Small intestine (tissue), 16 donors: ENCODE results near the gene HTR4. TPM values are rescaled to one million over a fixed set of nuclear protein-coding genes. Genes with fewer than 3 reads are reported as not detected.

Experiments used
- DNase-seq, 2 donors: peaks; one replicate each; pipeline versions ENCODE4 v3.0.0 to v3.0.0-alpha.2; 2013
- FAIRE-seq: peaks from 2 replicates; lab custom pipeline; 2012; peaks lifted over from hg19 to GRCh38; lab: Jason Lieb, UNC
- H3K27ac ChIP-seq, 3 donors: one replicate each; pipeline ENCODE4 v1.5.1; 2013; ENCODE audit warnings: low read length in 2 of 3, mild to moderate bottlenecking in 2 of 3, control low read depth in 1 of 3, inconsistent platforms in 1 of 3, low read depth in 1 of 3, moderate library complexity in 1 of 3
- H3K27me3 ChIP-seq, 3 donors: one replicate each; pipeline ENCODE4 v1.6.1; 2013; ENCODE audit warnings: low read length in 3 of 3, inconsistent platforms in 1 of 3; ENCODE audit not compliant: control insufficient read depth in 3 of 3, insufficient read depth in 3 of 3
- H3K36me3 ChIP-seq, 3 donors: one replicate each; pipeline ENCODE4 v1.6.1; 2013; ENCODE audit warnings: low read length in 3 of 3, inconsistent platforms in 1 of 3, low read depth in 1 of 3, mild to moderate bottlenecking in 1 of 3, moderate library complexity in 1 of 3; ENCODE audit not compliant: control insufficient read depth in 3 of 3, insufficient read depth in 2 of 3
- H3K4me1 ChIP-seq, 3 donors: one replicate each; pipeline ENCODE4 v1.6.1; 2013; ENCODE audit warnings: low read length in 2 of 3, inconsistent platforms in 1 of 3, low read depth in 1 of 3, mild to moderate bottlenecking in 1 of 3, moderate library complexity in 1 of 3; ENCODE audit not compliant: control insufficient read depth in 3 of 3, insufficient read depth in 2 of 3
- H3K4me3 ChIP-seq, 3 donors: one replicate each; pipeline ENCODE4 v1.5.1; 2013; ENCODE audit warnings: low read length in 3 of 3, control low read depth in 1 of 3, inconsistent platforms in 1 of 3, low read depth in 1 of 3, mild to moderate bottlenecking in 1 of 3, moderate library complexity in 1 of 3
- H3K9me3 ChIP-seq, 2 donors: one replicate each; pipeline ENCODE4 v1.6.1; 2013; ENCODE audit warnings: low read depth in 1 of 2, low read length in 1 of 2; ENCODE audit not compliant: control insufficient read depth in 2 of 2, insufficient read depth in 1 of 2
- WGBS, 3 donors: extraction: QIAGEN DNeasy Blood & Tissue Kit; methylation state at CpG; one replicate each; pipeline ENCODE4 v1.1.7; 2013; 5-methylcytosine and 5-hydroxymethylcytosine counted together
- long read RNA-seq, 10 donors: transcript quantifications; one replicate each; lab custom pipeline, GENCODE V29; 2026
- polyA plus RNA-seq, 4 donors: library from polyadenylated mRNA; stranded (reverse) in 3 of 4; unstranded in 1 of 4; fragments of 200-250 nt in 3 of 4; fragments of 120-200 nt in 1 of 4; gene quantifications; one replicate each; pipeline versions ENCODE4 v1.2.1 to v1.2.3, GENCODE V29; 2013
- donor health status: healthy with polysubstance abuse.
- donor health status: control.
- donor health status: control.
- donor health status: Bipolar disorder and iron deficiency.
- donor health status: healthy.

The HTR4 gene
- polyA plus RNA-seq, result 1 to 10 TPM; 1.6 to 8.7 (median 4.2) TPM
- long read RNA-seq, donor 1, partial matches to known transcripts, result 0 of 2 reads
- long read RNA-seq, donor 1, other reads (novel, unspliced or antisense), result 0 of 2 reads
- long read RNA-seq, donor 2, result 0 reads
- long read RNA-seq, donor 3, result 0 reads
- long read RNA-seq, donor 4, result 0 reads
- long read RNA-seq, donor 5, result 0 reads
- long read RNA-seq, donor 6, result 0 reads
- long read RNA-seq, donor 7, result 0 reads
- long read RNA-seq, donor 8, result 0 reads
- long read RNA-seq, donor 9, result 0 reads
- long read RNA-seq, donor 10, result 0 reads

- H3K4me1 ChIP-seq, result peaks cover 0 to 6% (median 4%) of the 10 kb centered on the region in 3 donors
- H3K36me3 ChIP-seq, result no peaks in the 10 kb centered on the region
- H3K9me3 ChIP-seq, result no peaks in the 10 kb centered on the region
- H3K27ac ChIP-seq, result peak within 1 kb of the TSS; percentile 12 to 82 (median 70)
- H3K4me3 ChIP-seq, result peak within 1 kb of the TSS; percentile 47 to 93 (median 54)
- WGBS, 3 donors, result 2 to 7% (median 5%) methylated on average over 52 to 72 of the region's 72 CpGs
- FAIRE-seq, result no peak
- peaks cover 0 to 15% (median 9%) of the 10 kb centered on the region in 3 donors for H3K27me3 ChIP-seq
- peak; percentile 55 to 84 for DNase-seq
These were observed at the start of gene HTR4 for GRCh38 chr5:148653836-148654781. Gene HTR4, minus strand, starts transcription at chr5:148654527. Its CDS starts 17,513 bp downstream, at chr5:148637014.

- Histone ChIP-seq H3K9me3 (no peaks in the 10 kb centered on the region), H3K27ac (no peak overlapping the region), H3K4me3 (no peak overlapping the region), H3K36me3 (no peaks in the 10 kb centered on the region), H3K4me1 (no peaks in the 10 kb centered on the region), H3K27me3 (no peaks in the 10 kb centered on the region)
- no peak for DNase-seq
- FAIRE-seq, result no peak
These were observed 47.8 kb upstream of the HTR4 start for GRCh38 chr5:148702019-148702596.

GRCh38 chr5:148699028-148699427 is 44.7 kb upstream of the HTR4 start:
- FAIRE-seq (no peak), DNase-seq (no peak)
- WGBS, 3 donors, result 66 to 75% (median 66%) methylated on average over 3 of the region's 3 CpGs
- Histone ChIP-seq H3K4me1 (no peaks in the 10 kb centered on the region), H3K27me3 (no peaks in the 10 kb centered on the region), H3K36me3 (no peaks in the 10 kb centered on the region), H3K9me3 (no peaks in the 10 kb centered on the region), H3K4me3 (no peak overlapping the region), H3K27ac (no peak overlapping the region)

- FAIRE-seq, result no peak
- Histone ChIP-seq H3K4me1 (no peaks in the 10 kb centered on the region), H3K4me3 (no peak overlapping the region), H3K27me3 (no peaks in the 10 kb centered on the region), H3K27ac (no peak overlapping the region), H3K36me3 (no peaks in the 10 kb centered on the region), H3K9me3 (no peaks in the 10 kb centered on the region)
- 45 to 69% (median 63%) methylated on average over 2 of the region's 2 CpGs for WGBS, 3 donors
- no peak for DNase-seq
These were observed 43.5 kb upstream of the HTR4 start for GRCh38 chr5:148697809-148698196.

GRCh38 chr5:148697180-148697808 is 43.0 kb upstream of the HTR4 start:
- H3K4me3 ChIP-seq, result no peak overlapping the region
- 61 to 65% (median 62%) methylated on average over 6 of the region's 6 CpGs for WGBS, 3 donors
- no peaks in the 10 kb centered on the region for H3K9me3 ChIP-seq
- H3K27ac ChIP-seq, result no peak overlapping the region
- H3K27me3 ChIP-seq, result no peaks in the 10 kb centered on the region
- no peaks in the 10 kb centered on the region for H3K36me3 ChIP-seq
- no peak for DNase-seq
- no peaks in the 10 kb centered on the region for H3K4me1 ChIP-seq
- FAIRE-seq, result no peak

- H3K9me3 ChIP-seq, result no peaks in the 10 kb centered on the region
- WGBS, 3 donors, result 86 to 93% (median 88%) methylated on average over 3 of the region's 3 CpGs
- no peak overlapping the region for H3K4me3 ChIP-seq
- DNase-seq (no peak), FAIRE-seq (no peak)
- no peak overlapping the region for H3K27ac ChIP-seq
- H3K4me1 ChIP-seq, result no peaks in the 10 kb centered on the region
- H3K36me3 ChIP-seq, result no peaks in the 10 kb centered on the region
- H3K27me3 ChIP-seq, result no peaks in the 10 kb centered on the region
These were observed 42.1 kb upstream of the HTR4 start for GRCh38 chr5:148696187-148697036.

- 83 to 90% (median 88%) methylated on average over 1 of the region's 1 CpG for WGBS, 3 donors
- H3K9me3 ChIP-seq, result peaks cover 0 to 6% of the 10 kb centered on the region in 2 donors
- no peaks in the 10 kb centered on the region for H3K27me3 ChIP-seq
- H3K4me1 ChIP-seq, result no peaks in the 10 kb centered on the region
- no peak for DNase-seq
- no peak overlapping the region for H3K27ac ChIP-seq
- H3K4me3 ChIP-seq, result no peak overlapping the region
- FAIRE-seq, result no peak
- H3K36me3 ChIP-seq, result no peaks in the 10 kb centered on the region
These were observed 36.6 kb upstream of the HTR4 start for GRCh38 chr5:148690945-148691344.
